Activated B cell treated with CpG ODN at 0.5 μM for 24 hours (primary cell): ENCODE data around the gene UPK1A. TPM values are rescaled to one million over a fixed set of nuclear protein-coding genes. Genes with fewer than 3 reads are reported as not detected.

Experiments used
- ATAC-seq: fragments of 200-7000 bp; cut with Tn5 transposase; one replicate; pipeline ENCODE4 v1.10.0; 2021; ENCODE audit warnings: low read depth, mild to moderate bottlenecking, moderate library complexity
- CTCF ChIA-PET: fragments of 350-600 bp; sonication (Branson Sonifier 250); formaldehyde crosslinking; loops from one replicate; lab custom pipeline; 2021; ENCODE audit warnings: antibody characterized with exemption; lab: Charles Lee
- POLR2A ChIA-PET: fragments of 350-600 bp; sonication (Branson Sonifier 250); formaldehyde crosslinking; loops from one replicate; lab custom pipeline; 2021; ENCODE audit warnings: antibody characterized with exemption; lab: Charles Lee
- DNase-seq: peaks from one replicate; pipeline ENCODE4 v3.0.0; 2022
- H3K27ac Mint-ChIP-seq: one replicate; pipeline ENCODE4 v1.8.0; 2020; ENCODE audit warnings: mixed read lengths
- H3K27me3 Mint-ChIP-seq: one replicate; pipeline ENCODE4 v1.8.0; 2021; ENCODE audit warnings: mixed read lengths
- H3K36me3 Mint-ChIP-seq: one replicate; pipeline ENCODE4 v1.8.0; 2021; ENCODE audit warnings: low read depth, mixed read lengths
- H3K4me1 Mint-ChIP-seq: one replicate; pipeline ENCODE4 v1.8.0; 2021; ENCODE audit warnings: mixed read lengths
- H3K4me3 Mint-ChIP-seq: one replicate; pipeline ENCODE4 v1.8.0; 2020; ENCODE audit warnings: mild to moderate bottlenecking, mixed read lengths
- H3K9me3 Mint-ChIP-seq: one replicate; pipeline ENCODE4 v1.8.0; 2020; ENCODE audit warnings: mixed read lengths
- intact Hi-C: fragments of 100-400 bp; cut with micrococcal nuclease; formaldehyde crosslinking; loops from one replicate; pipeline ENCODE4 v1.15.1; 2024
- total RNA-seq: library from RNA; stranded (reverse); gene quantifications from 2 replicates; pipeline ENCODE4 v1.2.3, GENCODE V29; 2022
- TF ChIP-seq, protein P1 (sequence below): fragments of 200-600 bp; IDR thresholded peaks from one replicate; pipeline ENCODE4 v1.8.0; 2022; ENCODE audit warnings: antibody characterized with exemption, mild to moderate bottlenecking

Gene UPK1A
- total RNA-seq, 1 donor from 2014 or later, result not detected

DNA sequence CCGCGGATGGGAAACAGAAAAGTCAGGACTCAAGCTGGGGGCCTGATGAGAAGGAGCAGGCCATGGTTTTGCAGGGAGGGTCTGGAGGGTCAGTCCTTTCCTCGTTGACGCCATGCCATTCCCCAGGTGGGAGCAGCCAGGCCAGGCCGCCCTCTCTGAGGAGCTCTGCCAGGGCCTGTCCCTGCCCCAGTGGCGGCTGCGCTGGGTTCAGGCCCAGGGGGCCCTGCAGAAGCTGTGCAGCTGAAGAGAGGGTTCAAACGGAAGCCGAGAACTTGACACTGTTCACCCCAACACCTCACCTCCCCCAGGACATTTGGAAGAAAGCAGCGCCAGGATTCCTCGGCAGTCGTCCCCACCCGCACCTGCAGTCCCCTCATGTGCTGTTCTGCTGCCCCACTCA is 43.6 kb upstream of the UPK1A start:
- no peak overlapping the region for H3K27ac Mint-ChIP-seq
- TF ChIP-seq, protein P1, sequence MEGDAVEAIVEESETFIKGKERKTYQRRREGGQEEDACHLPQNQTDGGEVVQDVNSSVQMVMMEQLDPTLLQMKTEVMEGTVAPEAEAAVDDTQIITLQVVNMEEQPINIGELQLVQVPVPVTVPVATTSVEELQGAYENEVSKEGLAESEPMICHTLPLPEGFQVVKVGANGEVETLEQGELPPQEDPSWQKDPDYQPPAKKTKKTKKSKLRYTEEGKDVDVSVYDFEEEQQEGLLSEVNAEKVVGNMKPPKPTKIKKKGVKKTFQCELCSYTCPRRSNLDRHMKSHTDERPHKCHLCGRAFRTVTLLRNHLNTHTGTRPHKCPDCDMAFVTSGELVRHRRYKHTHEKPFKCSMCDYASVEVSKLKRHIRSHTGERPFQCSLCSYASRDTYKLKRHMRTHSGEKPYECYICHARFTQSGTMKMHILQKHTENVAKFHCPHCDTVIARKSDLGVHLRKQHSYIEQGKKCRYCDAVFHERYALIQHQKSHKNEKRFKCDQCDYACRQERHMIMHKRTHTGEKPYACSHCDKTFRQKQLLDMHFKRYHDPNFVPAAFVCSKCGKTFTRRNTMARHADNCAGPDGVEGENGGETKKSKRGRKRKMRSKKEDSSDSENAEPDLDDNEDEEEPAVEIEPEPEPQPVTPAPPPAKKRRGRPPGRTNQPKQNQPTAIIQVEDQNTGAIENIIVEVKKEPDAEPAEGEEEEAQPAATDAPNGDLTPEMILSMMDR, result no peak

GRCh38 chr19:35623327-35624010 is 42.8 kb upstream of the UPK1A start:
- ChIA-PET POLR2A (interaction anchor here (0.6 to 1.7 kb wide), 5 partner anchors 11 to 35 kb away, joined by 3 to 20 read pairs (median 5); partner anchors contain the start of gene HAUS5), CTCF (no interaction called here)
- intact Hi-C loops, result no loop called here
- Mint-ChIP-seq H3K4me3 (no peak overlapping the region), H3K36me3 (peaks cover 29% of the 10 kb centered on the region), H3K4me1 (peaks cover 4% of the 10 kb centered on the region), H3K27me3 (no peaks in the 10 kb centered on the region), H3K9me3 (no peaks in the 10 kb centered on the region), H3K27ac (no peak overlapping the region)
- TF ChIP-seq, protein P1, result no peak
- no peak for ATAC-seq
- DNase-seq, result no peak

More for the DNA sequence above, 43.6 kb upstream of the UPK1A start:
- H3K4me1 Mint-ChIP-seq, result no peaks in the 10 kb centered on the region
- no peak overlapping the region for H3K4me3 Mint-ChIP-seq
- DNase-seq, result no peak
- H3K27me3 Mint-ChIP-seq, result no peaks in the 10 kb centered on the region
- no peaks in the 10 kb centered on the region for H3K9me3 Mint-ChIP-seq
- ATAC-seq, result no peak
- ChIA-PET CTCF (no interaction called here), POLR2A (interaction anchor here (1.1 to 1.7 kb wide), 2 partner anchors 10 to 13 kb away, joined by 3 to 5 read pairs; partner anchors contain the start of gene HAUS5)
- intact Hi-C loops, result no loop called here
- H3K36me3 Mint-ChIP-seq, result peaks cover 32% of the 10 kb centered on the region

DNA sequence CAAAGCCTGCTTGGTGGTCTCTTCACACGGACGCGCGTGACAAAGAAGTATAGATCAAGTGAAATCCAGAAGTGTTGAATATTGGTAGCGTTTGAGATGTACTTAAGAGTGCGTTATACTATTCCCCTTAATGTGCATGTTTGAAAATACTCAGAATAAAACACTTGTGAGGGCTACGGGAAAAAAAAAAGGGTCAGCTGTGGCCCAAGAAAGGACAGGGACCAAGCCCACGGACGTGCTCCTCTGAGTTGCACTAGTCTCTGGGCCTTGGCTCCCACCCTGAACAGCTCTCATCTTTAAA is 38.1 kb upstream of the UPK1A start:
- intact Hi-C loops, result loop anchor here (1.0 to 2.0 kb wide), 5 partner anchors 16 to 89 kb away; partner anchors contain the start of genes COX6B1 and HAUS5
- CTCF ChIA-PET, result no interaction called here
- peak overlapping the region; percentile 93 for H3K27ac Mint-ChIP-seq
- H3K4me3 Mint-ChIP-seq, result peak overlapping the region; percentile 99
- no peak for ATAC-seq
- H3K4me1 Mint-ChIP-seq, result peaks cover 17% of the 10 kb centered on the region
- H3K36me3 Mint-ChIP-seq, result peaks cover 38% of the 10 kb centered on the region
- no peaks in the 10 kb centered on the region for H3K9me3 Mint-ChIP-seq
- no peak for DNase-seq
- TF ChIP-seq, protein P1, result no peak
- POLR2A ChIA-PET, result interaction anchor here (1.0 to 2.3 kb wide), 4 partner anchors 16 to 20 kb away, joined by 3 to 13 read pairs (median 6); partner anchors contain the start of genes COX6B1 and HAUS5
- H3K27me3 Mint-ChIP-seq, result no peaks in the 10 kb centered on the region

- POLR2A ChIA-PET, result interaction anchor here (1.0 to 2.3 kb wide), 4 partner anchors 15 to 19 kb away, joined by 3 to 13 read pairs (median 6); partner anchors contain the start of genes COX6B1 and HAUS5
- TF ChIP-seq, protein P1, result no peak
- ATAC-seq (peak; percentile 99), DNase-seq (peak; percentile 96)
- intact Hi-C loops, result loop anchor here (1.0 to 2.0 kb wide), 5 partner anchors 16 to 89 kb away; partner anchors contain the start of genes COX6B1 and HAUS5
- CTCF ChIA-PET, result no interaction called here
- Mint-ChIP-seq H3K4me3 (peak within 1 kb of the TSS; percentile 99), H3K27me3 (no peaks in the 10 kb centered on the region), H3K9me3 (no peaks in the 10 kb centered on the region), H3K36me3 (peaks cover 41% of the 10 kb centered on the region), H3K4me1 (peaks cover 17% of the 10 kb centered on the region), H3K27ac (peak within 1 kb of the TSS; percentile 93)
These were observed 37.6 kb upstream of the UPK1A start, which contains the start of gene RBM42 for GRCh38 chr19:35628565-35629331. Gene RBM42 (plus strand): TSS chr19:35629036. CDS start chr19:35629154, 118 bp downstream.

GRCh38 chr19:35629332-35629633 is 37.0 kb upstream of the UPK1A start:
- peaks cover 46% of the 10 kb centered on the region for H3K36me3 Mint-ChIP-seq
- H3K4me3 Mint-ChIP-seq, result peak overlapping the region; percentile 99
- ChIA-PET POLR2A (interaction anchor here (0.8 to 2.3 kb wide), 4 partner anchors 11 to 19 kb away, joined by 3 to 13 read pairs (median 5); partner anchors contain the start of genes COX6B1 and HAUS5), CTCF (no interaction called here)
- DNase-seq, result no peak
- peak overlapping the region; percentile 93 for H3K27ac Mint-ChIP-seq
- H3K4me1 Mint-ChIP-seq, result peaks cover 17% of the 10 kb centered on the region
- TF ChIP-seq, protein P1, result no peak
- H3K27me3 Mint-ChIP-seq, result no peaks in the 10 kb centered on the region
- no peaks in the 10 kb centered on the region for H3K9me3 Mint-ChIP-seq
- no peak for ATAC-seq
- intact Hi-C loops, result loop anchor here (2.0 kb wide), 1 partner anchor 74 kb away; no protein-coding TSS in a partner anchor
